GM12872 (cell line): ENCODE results near the gene CTPS1.

Experiments
- CTCF ChIP-seq: IDR thresholded peaks from 3 replicates; pipeline ENCODE4 v1.5.1; 2011; ENCODE audit warnings: low read depth, mild to moderate bottlenecking, low read length, moderate library complexity; ENCODE audit not compliant: insufficient read depth

The CTPS1 gene

GRCh38 chr1:41044187-41044586, 64.7 kb downstream of the CTPS1 start:
- no peak for TF ChIP-seq CTCF

GRCh38 chr1:41045740-41046139, 66.2 kb downstream of the CTPS1 start:
- TF ChIP-seq CTCF: no peak

- no peak for TF ChIP-seq CTCF
Observed at GRCh38 chr1:41046347-41046775, 66.9 kb downstream of the CTPS1 start.

- no peak for TF ChIP-seq CTCF
Observed at GRCh38 chr1:41048540-41048939, 69.0 kb downstream of the CTPS1 start.

GRCh38 chr1:41051022-41051421, 71.5 kb downstream of the CTPS1 start:
- no peak for TF ChIP-seq CTCF

GRCh38 chr1:41053316-41053715, 73.8 kb downstream of the CTPS1 start:
- no peak for TF ChIP-seq CTCF

GRCh38 chr1:41056907-41057306, 77.4 kb downstream of the CTPS1 start:
- TF ChIP-seq CTCF: no peak
